Measurements from ENCODE around the gene KIF5B. TPM values are rescaled to one million over a fixed set of nuclear protein-coding genes. Genes with fewer than 3 reads are reported as not detected.

The KIF5B gene
- total RNA-seq, 2 experiments from 2014 or later: 63.8 to 81.3 TPM

- no peaks in the 10 kb centered on the region for H4K20me1 ChIP-seq (ENCODE audit: insufficient read depth, low read length)
- H3K9me3 ChIP-seq (ENCODE audit: low read length): no peaks in the 10 kb centered on the region
- no TSS peak for BruUV-seq (replicated peaks)
- ChIA-PET POLR2A (no interaction called here), CTCF (ENCODE audit: unreplicated experiment) (no interaction called here)
- no peaks in the 10 kb centered on the region for H3K4me1 ChIP-seq (ENCODE audit: insufficient read depth, low read length, poor library complexity, severe bottlenecking)
- no peak overlapping the region for H3K27ac ChIP-seq (ENCODE audit: low read depth, low read length, poor library complexity, severe bottlenecking)
- no peak overlapping the region for H3K4me2 ChIP-seq (ENCODE audit: low read length)
- H3K79me2 ChIP-seq (ENCODE audit: insufficient read depth, low read depth, low read length): no peaks in the 10 kb centered on the region
- no peak for DNase-seq (ENCODE audit: low spot score)
- no peaks in the 10 kb centered on the region for H3K9me2 ChIP-seq (ENCODE audit: insufficient read depth, low read length)
- H3K36me3 ChIP-seq (ENCODE audit: insufficient read depth, low read length): no peaks in the 10 kb centered on the region
- intact Hi-C loops (cut with micrococcal nuclease; ENCODE audit: unreplicated experiment): no loop called here
- no peak overlapping the region for H3K4me3 ChIP-seq (ENCODE audit: low read depth, low read length, poor library complexity, severe bottlenecking)
- no peak for TF ChIP-seq CTCF (conservative IDR thresholded peaks at IDR 0.05; ENCODE audit: low read length)
- no peak for TF ChIP-seq EZH2phosphoT487 (IDR thresholded peaks at IDR 0.05; ENCODE audit: borderline replicate concordance, low read depth, low read length)
- no peak overlapping the region for H2AFZ ChIP-seq (ENCODE audit: low read length)
These were observed 39.0 kb upstream of the KIF5B start for GRCh38 chr10:32095116-32095733.

DNA sequence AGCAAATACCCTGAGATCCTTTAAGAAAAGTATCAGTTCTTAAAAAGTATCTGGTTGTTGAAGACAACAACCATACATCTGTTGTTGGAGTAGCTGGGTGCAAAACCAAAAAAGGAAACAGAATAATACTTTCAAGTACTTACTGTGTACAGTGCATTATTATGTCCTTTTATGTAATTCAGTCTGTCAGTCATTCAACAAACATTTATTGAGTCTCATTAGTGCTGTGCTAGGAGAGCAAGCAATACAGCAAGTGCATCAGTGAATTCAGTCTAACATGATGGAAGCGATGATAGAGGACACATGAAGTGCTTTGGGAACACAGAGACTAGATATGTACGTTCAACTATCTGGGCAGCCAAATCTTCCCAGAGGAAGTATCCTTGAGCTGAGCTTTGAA lies 37.4 kb upstream of the KIF5B start:
- CTCF ChIA-PET (ENCODE audit: unreplicated experiment): no interaction called here
- DNase-seq (ENCODE audit: low spot score): no peak
- intact Hi-C loops (cut with micrococcal nuclease; ENCODE audit: unreplicated experiment): no loop called here
- Histone ChIP-seq H4K20me1 (ENCODE audit: insufficient read depth, low read length) (no peaks in the 10 kb centered on the region), H2AFZ (ENCODE audit: low read length) (no peak overlapping the region), H3K4me3 (ENCODE audit: low read depth, low read length, poor library complexity, severe bottlenecking) (no peak overlapping the region), H3K27ac (ENCODE audit: low read depth, low read length, poor library complexity, severe bottlenecking) (no peak overlapping the region), H3K9me3 (ENCODE audit: low read length) (no peaks in the 10 kb centered on the region), H3K4me2 (ENCODE audit: low read length) (no peak overlapping the region), H3K9me2 (ENCODE audit: insufficient read depth, low read length) (no peaks in the 10 kb centered on the region), H3K79me2 (ENCODE audit: insufficient read depth, low read depth, low read length) (no peaks in the 10 kb centered on the region), H3K36me3 (ENCODE audit: insufficient read depth, low read length) (no peaks in the 10 kb centered on the region), H3K4me1 (ENCODE audit: insufficient read depth, low read length, poor library complexity, severe bottlenecking) (no peaks in the 10 kb centered on the region)
- BruUV-seq (replicated peaks): no TSS peak
- POLR2A ChIA-PET: interaction anchor here (0.5 kb wide), 2 partner anchors 133 to 1257 kb away, joined by 3 to 6 read pairs; no protein-coding TSS in a partner anchor
- TF ChIP-seq EZH2phosphoT487 (IDR thresholded peaks at IDR 0.05; ENCODE audit: borderline replicate concordance, low read depth, low read length) (no peak), CTCF (conservative IDR thresholded peaks at IDR 0.05; ENCODE audit: low read length) (no peak)

DNA sequence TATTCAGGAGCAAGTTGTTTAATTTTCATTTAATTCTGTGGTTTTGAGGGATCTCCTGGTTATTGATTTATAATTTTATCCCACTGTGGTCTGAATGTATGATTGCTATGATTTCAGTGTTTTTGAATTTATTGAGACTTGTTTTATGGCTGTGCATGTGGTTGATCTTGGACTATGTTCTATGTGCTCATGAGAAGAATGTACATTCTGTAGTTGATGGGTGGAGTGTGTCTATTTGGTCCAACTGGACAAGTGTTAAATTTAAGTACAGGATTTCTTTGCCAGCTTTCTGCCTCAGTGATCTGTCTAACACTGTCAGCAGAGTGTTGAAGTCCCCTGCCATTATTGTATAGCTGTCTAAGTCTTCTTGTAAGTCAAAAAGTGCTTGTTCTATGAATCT lies 34.8 kb upstream of the KIF5B start:
- H3K36me3 ChIP-seq (ENCODE audit: insufficient read depth, low read length): no peaks in the 10 kb centered on the region

More for the DNA sequence above, 34.8 kb upstream of the KIF5B start:
- Histone ChIP-seq H3K27ac (ENCODE audit: low read depth, low read length, poor library complexity, severe bottlenecking) (no peak overlapping the region), H3K4me3 (ENCODE audit: low read depth, low read length, poor library complexity, severe bottlenecking) (no peak overlapping the region), H3K9me3 (ENCODE audit: low read length) (no peaks in the 10 kb centered on the region), H3K79me2 (ENCODE audit: insufficient read depth, low read depth, low read length) (no peaks in the 10 kb centered on the region), H2AFZ (ENCODE audit: low read length) (no peak overlapping the region), H3K4me2 (ENCODE audit: low read length) (no peak overlapping the region), H3K4me1 (ENCODE audit: insufficient read depth, low read length, poor library complexity, severe bottlenecking) (no peaks in the 10 kb centered on the region), H3K9me2 (ENCODE audit: insufficient read depth, low read length) (no peaks in the 10 kb centered on the region), H4K20me1 (ENCODE audit: insufficient read depth, low read length) (no peaks in the 10 kb centered on the region)
- TF ChIP-seq EZH2phosphoT487 (IDR thresholded peaks at IDR 0.05; ENCODE audit: borderline replicate concordance, low read depth, low read length): no peak
- TF ChIP-seq CTCF (conservative IDR thresholded peaks at IDR 0.05; ENCODE audit: low read length): no peak
- ChIA-PET POLR2A (interaction anchor here (0.7 kb wide), 1 partner anchor 45 kb away, joined by 3 read pairs; no protein-coding TSS in a partner anchor), CTCF (ENCODE audit: unreplicated experiment) (no interaction called here)
- DNase-seq (ENCODE audit: low spot score): no peak
- BruUV-seq (replicated peaks): no TSS peak
- intact Hi-C loops (cut with micrococcal nuclease; ENCODE audit: unreplicated experiment): no loop called here
